B cell (primary cell): Measurements from ENCODE around the gene SGCA. TPM values are rescaled to one million over a fixed set of nuclear protein-coding genes. Genes with fewer than 3 reads are reported as not detected.
A peak's percentile ranks its signal among the peaks of the same experiment; 100 is the strongest.

Experiments used
- ATAC-seq: fragments of 200-7000 bp; cut with Tn5 transposase; one replicate; pipeline ENCODE4 v1.10.0; 2021; ENCODE audit warnings: low read depth, mild to moderate bottlenecking, moderate number of reproducible peaks, moderate library complexity
- CTCF ChIA-PET: fragments of 350-600 bp; sonication (Branson Sonifier 250); formaldehyde crosslinking; loops from one replicate; lab custom pipeline; 2021; ENCODE audit warnings: antibody characterized with exemption, inconsistent platforms; lab: Charles Lee
- POLR2A ChIA-PET: fragments of 350-600 bp; sonication (Branson Sonifier 250); formaldehyde crosslinking; loops from one replicate; lab custom pipeline; 2021; ENCODE audit warnings: antibody characterized with exemption; lab: Charles Lee
- DNase-seq: peaks from one replicate; pipeline ENCODE4 v3.0.0; 2013
- H2AFZ ChIP-seq: 2 replicates; pipeline ENCODE4 v1.6.1; 2012; ENCODE audit warnings: mild to moderate bottlenecking, low read depth, low read length; ENCODE audit not compliant: insufficient read depth, poor library complexity, severe bottlenecking
- H3K27ac ChIP-seq, 2 donors: 1 replicate in 1 of 2; 2 replicates in 1 of 2; pipeline ENCODE4 v1.5.1; 2012 to 2013; ENCODE audit warnings: low read length in 2 of 2, mild to moderate bottlenecking in 2 of 2, moderate library complexity in 1 of 2
- H3K27me3 ChIP-seq, 4 experiments: fragments of 200-600 bp in 1 of 4; sonication (generic) in 1 of 4; replicated peaks in 1 of 4; 1 replicate in 2 of 4; 2 replicates in 2 of 4; pipeline versions ENCODE4 v1.6.1 to v1.7.0; 2013 to 2016; ENCODE audit warnings: low read length in 3 of 4, mild to moderate bottlenecking in 2 of 4, mixed read lengths in 1 of 4, moderate library complexity in 1 of 4; ENCODE audit not compliant: insufficient read depth in 4 of 4, control insufficient read depth in 3 of 4; ENCODE audit errors: control extremely low read depth in 1 of 4
- H3K36me3 ChIP-seq, 2 experiments: replicated peaks in 1 of 2; 1 replicate in 1 of 2; 2 replicates in 1 of 2; pipeline versions ENCODE4 v1.6.1 to v1.7.1; 2013; ENCODE audit warnings: low read length in 1 of 2; ENCODE audit not compliant: insufficient read depth in 2 of 2, control insufficient read depth in 1 of 2; ENCODE audit errors: control extremely low read depth in 1 of 2, extremely low read depth in 1 of 2
- H3K4me1 ChIP-seq, 2 donors: fragments of 200-600 bp in 1 of 2; sonication (generic) in 1 of 2; 1 replicate in 1 of 2; 2 replicates in 1 of 2; pipeline versions ENCODE4 v1.5.1 to v1.6.1; 2013 to 2017; ENCODE audit warnings: low read length in 2 of 2; ENCODE audit not compliant: control insufficient read depth in 2 of 2, insufficient read depth in 2 of 2
- H3K4me2 ChIP-seq: replicated peaks from 2 replicates; pipeline ENCODE3; 2012; ENCODE audit warnings: mild to moderate bottlenecking, low read depth, low read length; ENCODE audit not compliant: poor library complexity, severe bottlenecking
- H3K4me3 ChIP-seq, 5 experiments: fragments of 200-600 bp in 1 of 5; sonication (generic) in 1 of 5; 1 replicate in 3 of 5; 2 replicates in 2 of 5; pipeline versions ENCODE4 v1.5.1 to v1.7.0; 2011 to 2016; ENCODE audit warnings: low read length in 4 of 5, mild to moderate bottlenecking in 4 of 5, low read depth in 2 of 5, control low read depth in 1 of 5, moderate library complexity in 1 of 5; ENCODE audit not compliant: insufficient read depth in 1 of 5; ENCODE audit errors: control extremely low read depth in 1 of 5, extremely low read depth in 1 of 5
- H3K79me2 ChIP-seq: fragments of 200-600 bp; sonication (generic); one replicate; pipeline ENCODE4 v1.6.0; 2016; ENCODE audit warnings: low read length; ENCODE audit not compliant: control insufficient read depth, insufficient read depth
- H3K9ac ChIP-seq: fragments of 200-600 bp; sonication (generic); 2 replicates; pipeline ENCODE4 v1.6.1; 2017; ENCODE audit warnings: mild to moderate bottlenecking, low read length, moderate library complexity
- H3K9me3 ChIP-seq, 3 donors: one replicate each; pipeline versions ENCODE4 v1.6.1 to v1.7.1; 2013; ENCODE audit warnings: low read length in 2 of 3; ENCODE audit not compliant: control insufficient read depth in 2 of 3, insufficient read depth in 1 of 3; ENCODE audit errors: control extremely low read depth in 1 of 3
- H4K20me1 ChIP-seq: 2 replicates; pipeline ENCODE4 v1.6.0; 2012; ENCODE audit warnings: mild to moderate bottlenecking, low read length; ENCODE audit not compliant: insufficient read depth, control insufficient read depth, poor library complexity, severe bottlenecking
- H3K27ac Mint-ChIP-seq: one replicate; pipeline ENCODE4 v1.8.0; 2021; ENCODE audit warnings: mixed read lengths
- H3K27me3 Mint-ChIP-seq: one replicate; pipeline ENCODE4 v1.8.0; 2021; ENCODE audit warnings: mixed read lengths
- H3K4me1 Mint-ChIP-seq: one replicate; pipeline ENCODE4 v1.8.0; 2021; ENCODE audit warnings: mixed read lengths
- H3K4me3 Mint-ChIP-seq: one replicate; pipeline ENCODE4 v1.8.0; 2021; ENCODE audit warnings: mixed read lengths
- H3K9me3 Mint-ChIP-seq: one replicate; pipeline ENCODE4 v1.8.0; 2022; ENCODE audit warnings: mixed read lengths; ENCODE audit not compliant: insufficient read depth
- CTCF ChIP-seq: fragments of 200-600 bp; IDR thresholded peaks from one replicate; pipeline ENCODE4 v1.8.0; 2022; ENCODE audit warnings: antibody characterized with exemption, mild to moderate bottlenecking
- EZH2 ChIP-seq: IDR thresholded peaks from 2 replicates; pipeline ENCODE4 v1.6.1; 2012; ENCODE audit warnings: borderline replicate concordance, low read depth, mild to moderate bottlenecking, moderate library complexity, low read length; ENCODE audit not compliant: insufficient read depth, poor library complexity, severe bottlenecking
- WGBS: methylation state at CpG from one replicate; pipeline ENCODE4 v1.1.5; 2013; ENCODE audit warnings: missing lambda C conversion rate; ENCODE audit not compliant: insufficient coverage; 5-methylcytosine and 5-hydroxymethylcytosine counted together
- intact Hi-C: fragments of 100-400 bp; cut with micrococcal nuclease; formaldehyde crosslinking; loops from one replicate; pipeline ENCODE4 v1.10.0; 2022
- polyA plus RNA-seq: library from polyadenylated mRNA; depleted of rRNA; stranded (reverse); fragments of >200 nt; gene quantifications from 2 replicates; pipeline ENCODE4 v1.2.3, GENCODE V29; 2012
- total RNA-seq, 2 donors: library from RNA; stranded (reverse); fragments of 120-200 nt in 1 of 2; gene quantifications; 1 replicate in 1 of 2; 2 replicates in 1 of 2; pipeline versions ENCODE4 v1.2.3 to v1.2.4, GENCODE V29; 2013 to 2022

The SGCA gene
- total and polyA plus RNA-seq, 2 donors (not counting 1 experiment from before 2014, with no cell fraction given) = 4.4 to 4.5 TPM

GRCh38 chr17:50161911-50162288, 3.9 kb upstream of the SGCA start:
- peak overlapping the region; percentile 84 for H3K4me2 ChIP-seq
- POLR2A ChIA-PET = interaction anchor here (1.0 to 2.8 kb wide), 4 partner anchors 11 to 23 kb away, joined by 4 to 22 read pairs (median 10); partner anchors contain the start of gene PPP1R9B

More at GRCh38 chr17:50161911-50162288, 3.9 kb upstream of the SGCA start:
- WGBS = 73% methylated on average over 13 of the region's 16 CpGs
- H3K4me3 ChIP-seq = peak overlapping the region in 4 of 5 experiments; percentile 52 to 68 (median 60)
- H3K27ac ChIP-seq = no peak overlapping the region
- H3K4me1 ChIP-seq = peaks cover 36 to 41% of the 10 kb centered on the region in 2 donors
- no peak for DNase-seq
- H3K27me3 Mint-ChIP-seq = no peaks in the 10 kb centered on the region
- no peaks in the 10 kb centered on the region for H3K9me3 Mint-ChIP-seq
- H4K20me1 ChIP-seq = no peaks in the 10 kb centered on the region
- no peak for TF ChIP-seq EZH2
- no peak for TF ChIP-seq CTCF
- H3K4me3 Mint-ChIP-seq = peak overlapping the region; percentile 80
- peaks cover 38% of the 10 kb centered on the region for H3K4me1 Mint-ChIP-seq
- no peak for ATAC-seq
- CTCF ChIA-PET = interaction anchor here (0.8 to 2.8 kb wide), 20 partner anchors 9 to 163 kb away, joined by 3 to 79 read pairs (median 5); partner anchors contain the start of genes PPP1R9B and SAMD14
- H3K36me3 ChIP-seq = no peaks in the 10 kb centered on the region
- H3K27me3 ChIP-seq = no peaks in the 10 kb centered on the region
- peaks cover 17% of the 10 kb centered on the region for H3K79me2 ChIP-seq
- H3K9me3 ChIP-seq = no peaks in the 10 kb centered on the region
- H3K27ac Mint-ChIP-seq = peak overlapping the region; percentile 72
- H3K9ac ChIP-seq = peak overlapping the region; percentile 60
- intact Hi-C loops = loop anchor here (1.0 to 2.0 kb wide), 5 partner anchors 11 to 68 kb away; no protein-coding TSS in a partner anchor
- peak overlapping the region; percentile 60 for H2AFZ ChIP-seq
